ENCODE results near the gene POMGNT2. TPM values are rescaled to one million over a fixed set of nuclear protein-coding genes. Genes with fewer than 3 reads are reported as not detected.

Gene POMGNT2
- total RNA-seq, 1 donor from 2014 or later: 2.6 TPM

- no peak overlapping the region for H3K27ac Mint-ChIP-seq
- no peak overlapping the region for H3K4me3 Mint-ChIP-seq
- no peak for TF ChIP-seq CTCF (IDR thresholded peaks at IDR 0.05)
- CTCF ChIA-PET: no interaction called here
- ATAC-seq (ENCODE audit: low read depth) (no peak), DNase-seq (no peak)
- intact Hi-C loops (cut with micrococcal nuclease): no loop called here
- H3K27me3 Mint-ChIP-seq: no peaks in the 10 kb centered on the region
- POLR2A ChIA-PET: no interaction called here
- no peaks in the 10 kb centered on the region for H3K4me1 Mint-ChIP-seq
- no peaks in the 10 kb centered on the region for H3K36me3 Mint-ChIP-seq (ENCODE audit: low read depth)
- H3K9me3 Mint-ChIP-seq: no peaks in the 10 kb centered on the region
Measured at GRCh38 chr3:43062564-43063040, 43.3 kb downstream of the POMGNT2 start.

GRCh38 chr3:43062040-43062563 lies 43.8 kb downstream of the POMGNT2 start:
- CTCF ChIA-PET: no interaction called here

GRCh38 chr3:43061101-43061895 lies 44.6 kb downstream of the POMGNT2 start:
- no peaks in the 10 kb centered on the region for H3K9me3 Mint-ChIP-seq
- no peak for DNase-seq
- no peak overlapping the region for H3K27ac Mint-ChIP-seq
- no peak for TF ChIP-seq CTCF (IDR thresholded peaks at IDR 0.05)
- intact Hi-C loops (cut with micrococcal nuclease): no loop called here
- H3K27me3 Mint-ChIP-seq: no peaks in the 10 kb centered on the region
- ChIA-PET CTCF (no interaction called here), POLR2A (no interaction called here)
- H3K36me3 Mint-ChIP-seq (ENCODE audit: low read depth): no peaks in the 10 kb centered on the region
- no peak for ATAC-seq (ENCODE audit: low read depth)
- H3K4me1 Mint-ChIP-seq: no peaks in the 10 kb centered on the region
- H3K4me3 Mint-ChIP-seq: no peak overlapping the region

More at GRCh38 chr3:43062040-43062563, 43.8 kb downstream of the POMGNT2 start:
- Mint-ChIP-seq H3K4me3 (no peak overlapping the region), H3K9me3 (no peaks in the 10 kb centered on the region), H3K4me1 (no peaks in the 10 kb centered on the region), H3K27me3 (no peaks in the 10 kb centered on the region), H3K27ac (no peak overlapping the region), H3K36me3 (ENCODE audit: low read depth) (no peaks in the 10 kb centered on the region)
- no peak for DNase-seq
- intact Hi-C loops (cut with micrococcal nuclease): no loop called here
- POLR2A ChIA-PET: no interaction called here
- no peak for ATAC-seq (ENCODE audit: low read depth)
- no peak for TF ChIP-seq CTCF (IDR thresholded peaks at IDR 0.05)

GRCh38 chr3:43059456-43059855 lies 46.4 kb downstream of the POMGNT2 start:
- Mint-ChIP-seq H3K27me3 (peaks cover 3% of the 10 kb centered on the region), H3K36me3 (ENCODE audit: low read depth) (no peaks in the 10 kb centered on the region), H3K4me1 (no peaks in the 10 kb centered on the region), H3K4me3 (no peak overlapping the region), H3K27ac (no peak overlapping the region), H3K9me3 (no peaks in the 10 kb centered on the region)
- CTCF ChIA-PET: no interaction called here
- POLR2A ChIA-PET: no interaction called here
- intact Hi-C loops (cut with micrococcal nuclease): no loop called here
- DNase-seq (no peak), ATAC-seq (ENCODE audit: low read depth) (no peak)
- TF ChIP-seq CTCF (IDR thresholded peaks at IDR 0.05): no peak

GRCh38 chr3:43055806-43056770 lies 49.8 kb downstream of the POMGNT2 start:
- ChIA-PET POLR2A (no interaction called here), CTCF (no interaction called here)
- TF ChIP-seq CTCF (IDR thresholded peaks at IDR 0.05): no peak
- intact Hi-C loops (cut with micrococcal nuclease): no loop called here
- H3K4me3 Mint-ChIP-seq: no peak overlapping the region
- no peaks in the 10 kb centered on the region for H3K36me3 Mint-ChIP-seq (ENCODE audit: low read depth)
- H3K4me1 Mint-ChIP-seq: no peaks in the 10 kb centered on the region
- DNase-seq: no peak
- ATAC-seq (ENCODE audit: low read depth): no peak
- H3K9me3 Mint-ChIP-seq: peaks cover 7% of the 10 kb centered on the region
- no peak overlapping the region for H3K27ac Mint-ChIP-seq
- H3K27me3 Mint-ChIP-seq: peaks cover 3% of the 10 kb centered on the region
